Measurements from ENCODE around the gene FBXO21.
"Not testable (repeated sequence)": the region's sequence is repeated elsewhere in the genome, so short reads cannot be mapped to it uniquely, and the experiment has no call there.

FBXO21 gene

GRCh38 chr12:117101953-117102799, 88.1 kb downstream of the FBXO21 start:
- no peak for DNase-seq

- no peak for DNase-seq
Observed at GRCh38 chr12:117100851-117101673, 89.2 kb downstream of the FBXO21 start.

GRCh38 chr12:117100251-117100650, 90.0 kb downstream of the FBXO21 start:
- DNase-seq = no peak

GRCh38 chr12:117098361-117099217, 91.7 kb downstream of the FBXO21 start:
- DNase-seq = no peak

- no peak for DNase-seq
Observed at GRCh38 chr12:117098024-117098360, 92.3 kb downstream of the FBXO21 start.

GRCh38 chr12:117097159-117097558, 93.1 kb downstream of the FBXO21 start:
- DNase-seq = no peak

- no peak for DNase-seq
Observed at GRCh38 chr12:117096501-117097042, 93.7 kb downstream of the FBXO21 start.

GRCh38 chr12:117095191-117095590, 95.1 kb downstream of the FBXO21 start:
- DNase-seq = not testable (repeated sequence)

- no peak for DNase-seq
Observed at GRCh38 chr12:117093918-117094630, 96.2 kb downstream of the FBXO21 start.

GRCh38 chr12:117093431-117093830, 96.8 kb downstream of the FBXO21 start:
- DNase-seq = no peak

GRCh38 chr12:117092886-117093285, 97.4 kb downstream of the FBXO21 start:
- no peak for DNase-seq

- no peak for DNase-seq
Observed at GRCh38 chr12:117092511-117092780, 97.8 kb downstream of the FBXO21 start.
